DND-41 (cell line): ENCODE results near the gene ZNF236.

ENCODE experiments used
- CTCF ChIP-seq: IDR thresholded peaks from 2 replicates; pipeline ENCODE4 v1.5.1; 2012; ENCODE audit warnings: borderline replicate concordance, low read length, moderate library complexity, mild to moderate bottlenecking; ENCODE audit not compliant: poor library complexity, severe bottlenecking; ENCODE audit errors: extremely low read depth
- EZH2 ChIP-seq: IDR thresholded peaks from 3 replicates; pipeline ENCODE4 v1.6.1; 2012; ENCODE audit warnings: borderline replicate concordance, low read depth, mild to moderate bottlenecking, moderate library complexity, low read length, inconsistent platforms; ENCODE audit not compliant: severe bottlenecking

GRCh38 chr18:76936877-76937276 is 114.5 kb downstream of the ZNF236 start:
- TF ChIP-seq CTCF, result no peak
- no peak for TF ChIP-seq EZH2
